Frontal cortex (tissue), 1 donor: ENCODE measurements around the gene SPINT2. TPM values are rescaled to one million over a fixed set of nuclear protein-coding genes. Genes with fewer than 3 reads are reported as not detected.

Experiments
- small RNA-seq: library from RNA; depleted of rRNA; stranded (forward); fragments of <200 nt; gene quantifications from one replicate; pipeline ENCODE3, GENCODE V24; 2014
- total RNA-seq: library from RNA; depleted of rRNA; stranded (reverse); fragments of >200 nt; gene quantifications from one replicate; pipeline ENCODE4 v1.2.3, GENCODE V29; 2014

The SPINT2 gene
- total RNA-seq, 1 donor from 2014 or later: 104 TPM

Small RNA genes within 50 kb of the gene (small RNA-seq; reads per million reads assigned to genes)
- not detected for gene RF00019

Other genes with a start within 250 kb of the SPINT2 start
- 39.9 TPM for gene DPF1, start 40.4 kb upstream of the SPINT2 start, total RNA-seq
- gene PPP1R14A, start 8.2 kb upstream of the SPINT2 start, total RNA-seq: not detected
- 0.82 TPM for gene C19orf33, start 39.7 kb downstream of the SPINT2 start, total RNA-seq
- 32.6 TPM for gene YIF1B, start 51.4 kb downstream of the SPINT2 start, total RNA-seq
- gene KCNK6, start 55.3 kb downstream of the SPINT2 start, total RNA-seq: 0.41 TPM
- 4.9 TPM for gene CATSPERG, start 71.3 kb downstream of the SPINT2 start, total RNA-seq
- gene PSMD8, start 110.0 kb downstream of the SPINT2 start, total RNA-seq: 107 TPM
- gene GGN, start 123.5 kb downstream of the SPINT2 start, total RNA-seq: 0.82 TPM
- 1.6 TPM for gene SPRED3, start 124.1 kb downstream of the SPINT2 start, total RNA-seq
- gene FAM98C, start 138.5 kb downstream of the SPINT2 start, total RNA-seq: 14.3 TPM
- gene RASGRP4, start 161.6 kb downstream of the SPINT2 start, total RNA-seq: under 0.01 TPM
- gene RYR1, start 169.1 kb downstream of the SPINT2 start, total RNA-seq: 4.5 TPM